BJ (cell line): ENCODE data around the gene ARL2BP. TPM values are rescaled to one million over a fixed set of nuclear protein-coding genes. Genes with fewer than 3 reads are reported as not detected.

ENCODE experiments used
- CTCF ChIA-PET: fragments of 350-600 bp; formaldehyde crosslinking; extraction: SDS; loops from one replicate; lab custom pipeline; 2021; ENCODE audit warnings: antibody characterized with exemption, inconsistent platforms; lab: Yijun Ruan, JAX
- POLR2A ChIA-PET: fragments of 300-600 bp; sonication (Branson Sonifier 250); formaldehyde crosslinking; extraction: SDS; loops from one replicate; lab custom pipeline; 2021; ENCODE audit warnings: antibody characterized with exemption; lab: Charles Lee
- DNase-seq: peaks from one replicate; pipeline ENCODE4 v3.0.0-alpha.2; 2011; ENCODE audit warnings: low read depth
- H3K27me3 ChIP-seq: 2 replicates; pipeline ENCODE4 v1.6.0; 2011; ENCODE audit warnings: low read length; ENCODE audit not compliant: control insufficient read depth, insufficient read depth
- H3K36me3 ChIP-seq: 2 replicates; pipeline ENCODE4 v1.5.1; 2011; ENCODE audit warnings: low read length; ENCODE audit not compliant: control insufficient read depth, insufficient read depth
- H3K4me3 ChIP-seq: 2 replicates; pipeline ENCODE4 v1.5.1; 2011; ENCODE audit warnings: low read depth, mild to moderate bottlenecking, control low read depth, low read length
- polyA plus RNA-seq: library from polyadenylated mRNA; depleted of rRNA; stranded (reverse); fragments of >200 nt; gene quantifications from 2 replicates; pipeline ENCODE4 v1.2.3, GENCODE V29; 2011
- TF ChIP-seq, protein P1 (sequence below): IDR thresholded peaks from 2 replicates; pipeline ENCODE4 v1.5.1; 2011; ENCODE audit warnings: low read depth, mild to moderate bottlenecking, control low read depth, inconsistent platforms, low read length, moderate library complexity; ENCODE audit not compliant: insufficient read depth

Gene ARL2BP
- polyA plus RNA-seq, 1 experiment = 69.5 TPM

DNA sequence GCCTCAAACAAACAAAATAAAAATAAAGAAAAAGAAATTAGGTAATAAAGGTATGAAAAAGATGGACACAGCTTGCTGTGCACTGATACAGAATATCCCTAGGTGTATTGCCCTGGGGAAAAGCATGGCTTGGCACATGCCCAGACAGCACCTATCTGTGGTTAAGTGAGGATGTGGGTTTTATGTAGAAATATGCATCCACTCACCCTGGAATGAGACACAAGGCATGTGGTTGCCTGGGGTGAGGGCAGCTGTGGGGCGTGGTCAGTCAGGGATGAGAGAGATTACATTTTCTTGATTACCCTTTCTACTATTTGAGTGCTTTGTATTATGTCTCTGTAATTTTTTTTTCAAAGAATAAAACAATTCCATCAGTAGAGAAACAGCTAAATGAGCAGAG is 32.5 kb downstream of the ARL2BP start:
- peak; percentile 41 for DNase-seq
- H3K4me3 ChIP-seq = no peak overlapping the region
- POLR2A ChIA-PET = no interaction called here

DNA sequence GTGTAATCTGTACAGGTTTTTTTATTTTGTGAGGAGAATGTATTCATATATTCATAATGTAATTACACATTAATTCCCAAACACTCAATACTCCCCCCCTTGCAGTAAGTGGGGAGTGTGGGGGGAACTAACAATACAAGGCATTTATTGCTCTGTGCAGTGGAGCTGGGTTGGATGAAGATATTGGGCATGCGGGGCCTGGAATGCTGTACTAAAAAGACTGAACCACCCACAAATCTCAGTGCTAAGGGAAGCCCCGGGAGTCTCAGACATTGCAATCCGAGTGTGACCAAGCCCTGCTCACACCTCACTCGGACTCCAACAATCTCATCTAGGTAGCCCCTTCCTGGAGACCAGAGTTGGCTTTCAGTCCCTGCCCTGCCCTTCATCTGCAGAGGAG is 33.4 kb downstream of the ARL2BP start:
- CTCF ChIA-PET = interaction anchor here (0.8 to 2.0 kb wide), 4 partner anchors 11 to 139 kb away, joined by 3 to 8 read pairs (median 6); no protein-coding TSS in a partner anchor
- DNase-seq = no peak
- Histone ChIP-seq H3K27me3 (peaks cover 9% of the 10 kb centered on the region), H3K4me3 (no peak overlapping the region), H3K36me3 (no peaks in the 10 kb centered on the region)
- TF ChIP-seq, protein P1, sequence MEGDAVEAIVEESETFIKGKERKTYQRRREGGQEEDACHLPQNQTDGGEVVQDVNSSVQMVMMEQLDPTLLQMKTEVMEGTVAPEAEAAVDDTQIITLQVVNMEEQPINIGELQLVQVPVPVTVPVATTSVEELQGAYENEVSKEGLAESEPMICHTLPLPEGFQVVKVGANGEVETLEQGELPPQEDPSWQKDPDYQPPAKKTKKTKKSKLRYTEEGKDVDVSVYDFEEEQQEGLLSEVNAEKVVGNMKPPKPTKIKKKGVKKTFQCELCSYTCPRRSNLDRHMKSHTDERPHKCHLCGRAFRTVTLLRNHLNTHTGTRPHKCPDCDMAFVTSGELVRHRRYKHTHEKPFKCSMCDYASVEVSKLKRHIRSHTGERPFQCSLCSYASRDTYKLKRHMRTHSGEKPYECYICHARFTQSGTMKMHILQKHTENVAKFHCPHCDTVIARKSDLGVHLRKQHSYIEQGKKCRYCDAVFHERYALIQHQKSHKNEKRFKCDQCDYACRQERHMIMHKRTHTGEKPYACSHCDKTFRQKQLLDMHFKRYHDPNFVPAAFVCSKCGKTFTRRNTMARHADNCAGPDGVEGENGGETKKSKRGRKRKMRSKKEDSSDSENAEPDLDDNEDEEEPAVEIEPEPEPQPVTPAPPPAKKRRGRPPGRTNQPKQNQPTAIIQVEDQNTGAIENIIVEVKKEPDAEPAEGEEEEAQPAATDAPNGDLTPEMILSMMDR = no peak
- POLR2A ChIA-PET = no interaction called here

More for the DNA sequence above, 32.5 kb downstream of the ARL2BP start:
- CTCF ChIA-PET = interaction anchor here (0.8 to 2.0 kb wide), 4 partner anchors 10 to 140 kb away, joined by 3 to 8 read pairs (median 6); no protein-coding TSS in a partner anchor
- TF ChIP-seq, protein P1 = no peak
- no peaks in the 10 kb centered on the region for H3K36me3 ChIP-seq
- peaks cover 8% of the 10 kb centered on the region; the same call in 1 of the 2 replicates for H3K27me3 ChIP-seq

DNA sequence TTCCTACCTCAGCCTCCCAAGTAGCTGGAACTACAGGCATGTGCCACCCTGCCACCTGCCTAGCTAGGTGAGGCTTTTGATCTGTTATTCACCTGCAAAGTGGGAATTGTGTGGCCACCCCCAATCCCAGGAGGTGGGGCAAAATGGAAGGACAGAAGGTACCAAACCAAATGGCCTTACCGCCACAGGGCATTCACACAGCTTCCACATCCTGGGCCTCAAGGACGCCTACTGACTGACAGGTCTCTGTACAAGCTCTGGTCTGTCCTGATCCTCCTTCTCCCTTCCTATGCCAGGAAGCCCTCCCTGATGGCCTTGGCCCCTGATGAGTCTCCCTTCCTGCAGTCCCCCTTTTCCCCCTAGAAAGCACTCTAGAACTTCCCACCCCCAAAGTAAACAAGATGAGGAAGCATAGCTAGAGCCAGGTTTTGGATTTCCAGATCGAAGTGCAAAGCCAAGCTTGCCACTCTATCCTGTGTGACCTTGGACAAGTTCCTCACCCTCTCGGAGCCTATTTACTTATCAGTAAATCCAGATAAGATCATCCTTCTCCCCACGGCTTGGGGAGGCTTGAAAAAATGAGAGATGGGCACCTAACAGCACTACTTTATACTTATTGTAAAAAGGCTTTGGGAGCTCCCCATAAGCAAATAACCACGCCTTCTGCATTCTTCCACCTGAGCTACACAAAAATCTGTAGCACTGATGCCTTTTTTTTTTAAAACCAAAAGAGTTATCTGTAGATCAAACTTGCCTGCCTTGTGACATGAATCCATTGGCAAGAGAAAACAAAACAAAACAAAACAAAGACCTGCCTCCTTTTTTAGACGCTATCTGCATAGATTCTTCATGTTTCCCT is 35.0 kb downstream of the ARL2BP start:
- Histone ChIP-seq H3K27me3 (peaks cover 19% of the 10 kb centered on the region), H3K4me3 (no peak overlapping the region), H3K36me3 (no peaks in the 10 kb centered on the region)
- TF ChIP-seq, protein P1 = no peak
- ChIA-PET POLR2A (no interaction called here), CTCF (interaction anchor here (0.9 to 1.5 kb wide), 2 partner anchors 141 to 187 kb away, joined by 3 read pairs; partner anchors contain the start of gene CPNE2)
- DNase-seq = no peak

DNA sequence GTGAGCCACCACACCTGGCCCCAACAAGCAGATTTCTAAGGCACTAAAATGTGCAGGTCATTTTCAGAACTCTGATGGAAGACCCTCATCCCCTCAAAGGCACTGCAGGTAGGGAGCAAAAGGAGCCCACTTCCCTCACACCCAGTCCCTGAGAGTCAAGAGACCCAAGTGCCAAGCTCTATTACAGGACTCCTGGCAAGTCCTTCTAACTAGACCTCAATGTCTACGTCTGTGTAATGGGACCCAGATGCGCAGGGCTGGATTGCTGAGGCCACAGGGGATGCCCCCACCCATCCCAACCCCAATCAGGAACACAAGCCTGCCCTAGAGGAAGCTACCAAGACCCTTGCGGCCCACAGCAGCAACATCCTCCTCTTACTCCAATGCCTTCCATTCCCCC is 36.7 kb downstream of the ARL2BP start:
- Histone ChIP-seq H3K4me3 (no peak overlapping the region), H3K27me3 (peaks cover 22% of the 10 kb centered on the region), H3K36me3 (no peaks in the 10 kb centered on the region)
- no peak for DNase-seq
- TF ChIP-seq, protein P1 = no peak
- CTCF ChIA-PET = interaction anchor here (1.0 kb wide), 1 partner anchor 17 kb away, joined by 3 read pairs; no protein-coding TSS in a partner anchor
- POLR2A ChIA-PET = no interaction called here

DNA sequence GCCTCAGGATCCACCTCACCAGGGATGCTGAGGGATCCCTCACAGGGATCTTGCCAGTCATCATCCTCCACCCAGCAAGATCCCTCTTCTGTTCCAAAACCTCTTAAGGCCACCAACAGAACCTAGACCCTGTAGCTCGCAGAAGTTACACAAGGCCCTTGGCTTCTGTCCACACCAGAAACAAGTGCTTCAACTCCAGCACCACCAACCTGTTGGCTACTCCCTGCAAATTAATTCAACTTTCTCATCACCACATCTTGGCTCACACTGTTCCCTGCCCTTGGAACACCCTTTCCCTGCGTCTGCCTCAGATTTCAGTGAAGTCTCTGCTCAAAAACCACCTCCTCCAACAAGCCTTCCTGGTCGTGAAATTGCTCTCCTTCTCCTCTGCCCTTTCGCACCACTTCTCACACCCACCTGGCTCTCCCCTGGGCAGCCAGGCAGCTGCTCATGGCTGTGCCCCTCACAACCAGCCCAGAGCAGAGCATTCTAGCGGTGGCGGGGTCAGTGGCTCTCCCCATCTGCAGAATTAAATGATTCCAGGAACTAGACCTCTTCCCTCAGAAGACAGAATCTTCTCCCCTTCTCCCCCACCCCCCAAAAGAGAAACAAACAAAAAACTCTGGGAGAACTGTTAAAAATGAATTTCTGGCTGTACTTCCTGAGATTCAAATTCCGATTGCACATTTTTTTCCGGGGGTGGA is 37.6 kb downstream of the ARL2BP start:
- POLR2A ChIA-PET = no interaction called here
- Histone ChIP-seq H3K4me3 (no peak overlapping the region), H3K27me3 (peaks cover 22% of the 10 kb centered on the region), H3K36me3 (no peaks in the 10 kb centered on the region)
- TF ChIP-seq, protein P1 = no peak
- CTCF ChIA-PET = interaction anchor here (1.0 kb wide), 1 partner anchor 17 kb away, joined by 3 read pairs; no protein-coding TSS in a partner anchor
- no peak for DNase-seq
